T47D (cell line): ENCODE measurements around the gene RO60.

Source experiments
- DNase-seq, 2 experiments: peaks; one replicate each; pipeline versions ENCODE4 v3.0.0 to v3.0.0-alpha.2; 2011 to 2012; ENCODE audit warnings: low read depth in 1 of 2, low spot score in 1 of 2
- JUND ChIP-seq: IDR thresholded peaks from 2 replicates; pipeline ENCODE4 v1.6.1; 2012; ENCODE audit warnings: low read depth
- in situ Hi-C: cut with HindIII; loops from 2 replicates; pipeline ENCODE4 v1.10.0; 2016; ENCODE audit warnings: low sequenced_read_pairs, low pct_unique_long_range_greater_than_20kb

RO60 gene

DNA sequence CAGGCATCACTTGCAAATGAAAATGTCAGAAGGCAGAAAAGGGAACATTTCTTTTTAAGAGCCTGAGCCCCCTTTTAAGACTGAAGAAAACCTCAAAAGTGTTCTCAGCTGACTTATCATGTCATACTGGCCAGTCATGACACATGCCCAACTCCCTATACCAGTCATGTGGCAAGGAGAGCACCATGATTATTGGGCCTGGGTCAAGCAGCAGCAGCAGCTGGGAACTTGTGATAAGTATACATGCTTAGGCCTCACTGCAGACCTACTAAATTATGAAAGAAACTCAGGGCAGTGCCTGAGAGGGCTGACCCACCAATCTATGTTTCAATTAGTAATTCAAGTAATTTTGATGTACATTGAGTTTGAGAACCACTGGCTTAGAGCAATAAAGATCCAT lies 8.6 kb downstream of the RO60 start:
- no peak for DNase-seq
- no peak for TF ChIP-seq JUND
- in situ Hi-C loops: no loop called here

DNA sequence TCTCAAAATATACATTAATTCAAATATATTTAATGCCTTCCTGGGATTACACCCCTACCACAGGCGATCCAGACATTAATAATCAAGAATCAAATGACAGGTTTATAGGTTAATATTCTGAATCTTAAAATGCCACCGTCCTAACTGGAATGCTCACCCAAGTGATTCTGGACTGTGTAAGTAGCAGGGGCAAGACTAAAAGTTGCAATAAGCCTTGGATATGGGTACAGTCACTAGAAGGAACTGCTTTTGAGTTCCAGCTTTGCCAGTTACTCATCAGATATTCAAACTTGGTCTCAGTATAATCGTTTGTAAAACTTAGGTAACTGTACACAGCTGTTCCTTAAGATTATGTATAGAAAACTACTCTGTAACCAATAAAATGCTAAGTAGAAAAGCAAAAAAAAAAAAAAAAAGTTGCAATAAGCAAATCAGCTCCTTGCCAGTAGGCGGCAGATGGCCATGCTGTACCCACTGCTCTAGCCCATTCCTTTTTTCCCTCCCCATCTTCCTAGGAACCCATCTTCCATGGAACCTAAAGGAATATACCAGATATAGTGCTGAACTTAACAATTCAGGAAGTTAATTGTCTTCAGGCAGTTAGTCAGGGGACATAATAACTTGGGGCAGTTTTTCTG lies 10.5 kb downstream of the RO60 start:
- in situ Hi-C loops: no loop called here
- DNase-seq: peak in 1 of 2 experiments; percentile 31
- TF ChIP-seq JUND: no peak

DNA sequence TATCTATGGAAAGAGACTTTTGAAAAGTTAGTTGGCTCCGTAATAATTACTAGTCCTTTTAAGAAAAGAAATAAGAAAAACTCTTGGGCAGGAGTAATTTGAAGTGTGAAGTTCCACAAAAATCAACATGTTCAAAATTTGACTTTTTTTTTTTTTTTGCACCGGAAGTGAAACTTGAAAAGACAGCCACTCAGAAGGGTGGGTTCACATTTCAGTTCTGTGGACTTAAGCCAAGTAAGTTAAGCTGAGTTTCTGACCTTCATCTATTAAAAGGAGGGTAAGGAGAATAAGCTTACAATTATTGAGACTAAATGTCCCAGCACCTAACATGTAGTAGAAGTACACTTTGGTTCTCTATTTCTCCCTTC lies 11.0 kb downstream of the RO60 start:
- in situ Hi-C loops: no loop called here
- DNase-seq: no peak
- no peak for TF ChIP-seq JUND

DNA sequence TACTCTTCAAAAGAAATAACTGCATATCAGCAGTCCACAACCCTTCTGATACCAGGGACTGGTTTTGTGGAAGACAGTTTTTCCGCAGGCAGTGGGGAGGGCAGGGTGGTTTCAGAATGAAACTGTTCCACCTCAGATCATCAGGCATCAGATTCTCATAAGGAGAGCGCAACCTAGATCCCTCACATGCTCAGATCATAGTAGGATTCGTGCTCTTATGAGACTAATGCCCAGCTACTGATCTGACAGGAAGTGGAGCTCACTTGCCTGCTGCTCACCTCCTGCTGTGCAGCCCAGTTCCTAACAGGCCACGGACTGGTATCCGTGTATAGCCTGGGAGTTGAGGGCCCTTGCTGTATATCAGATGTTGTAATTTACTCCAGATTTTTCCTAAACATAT lies 11.5 kb downstream of the RO60 start:
- in situ Hi-C loops: no loop called here
- DNase-seq: no peak
- no peak for TF ChIP-seq JUND

DNA sequence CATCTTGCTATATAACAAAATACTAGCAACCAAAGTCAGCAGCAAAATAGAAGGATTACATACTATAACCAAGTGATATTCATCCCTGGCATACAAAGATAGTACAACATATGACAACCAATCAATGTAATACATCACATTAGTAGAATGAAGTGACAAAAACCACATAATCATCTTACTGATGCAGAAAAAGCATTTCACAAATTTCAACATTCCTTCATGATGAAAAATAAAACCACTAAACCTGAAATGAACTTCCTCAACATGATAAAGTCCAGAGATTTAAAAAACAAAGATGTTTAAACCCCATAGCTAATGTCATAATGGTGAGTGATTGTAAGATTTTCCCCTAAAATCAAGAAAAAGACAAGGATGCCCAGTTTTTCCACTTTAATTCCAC lies 18.6 kb downstream of the RO60 start:
- in situ Hi-C loops: no loop called here
- no peak for DNase-seq

DNA sequence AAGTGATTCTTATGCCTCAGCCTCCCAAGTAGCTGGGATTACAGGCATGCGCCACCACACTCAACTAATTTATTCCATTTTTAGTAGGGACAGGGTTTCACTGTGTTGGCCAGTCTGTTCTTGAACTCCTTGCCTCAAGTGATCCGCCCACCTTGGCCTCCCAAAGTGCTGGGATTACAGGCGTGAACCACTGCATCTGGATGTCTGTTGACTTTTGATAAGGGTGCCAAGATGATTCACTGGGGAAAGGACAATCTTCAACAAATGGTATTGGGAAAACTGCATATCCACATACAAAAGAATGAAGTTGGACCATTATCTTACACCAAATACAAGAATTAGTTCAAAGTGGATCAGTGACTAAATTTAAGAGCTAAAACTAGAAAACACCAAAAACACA lies 19.8 kb downstream of the RO60 start:
- in situ Hi-C loops: no loop called here
- DNase-seq: no peak
- no peak for TF ChIP-seq JUND

More for the DNA sequence above, 18.6 kb downstream of the RO60 start:
- TF ChIP-seq JUND: no peak

DNA sequence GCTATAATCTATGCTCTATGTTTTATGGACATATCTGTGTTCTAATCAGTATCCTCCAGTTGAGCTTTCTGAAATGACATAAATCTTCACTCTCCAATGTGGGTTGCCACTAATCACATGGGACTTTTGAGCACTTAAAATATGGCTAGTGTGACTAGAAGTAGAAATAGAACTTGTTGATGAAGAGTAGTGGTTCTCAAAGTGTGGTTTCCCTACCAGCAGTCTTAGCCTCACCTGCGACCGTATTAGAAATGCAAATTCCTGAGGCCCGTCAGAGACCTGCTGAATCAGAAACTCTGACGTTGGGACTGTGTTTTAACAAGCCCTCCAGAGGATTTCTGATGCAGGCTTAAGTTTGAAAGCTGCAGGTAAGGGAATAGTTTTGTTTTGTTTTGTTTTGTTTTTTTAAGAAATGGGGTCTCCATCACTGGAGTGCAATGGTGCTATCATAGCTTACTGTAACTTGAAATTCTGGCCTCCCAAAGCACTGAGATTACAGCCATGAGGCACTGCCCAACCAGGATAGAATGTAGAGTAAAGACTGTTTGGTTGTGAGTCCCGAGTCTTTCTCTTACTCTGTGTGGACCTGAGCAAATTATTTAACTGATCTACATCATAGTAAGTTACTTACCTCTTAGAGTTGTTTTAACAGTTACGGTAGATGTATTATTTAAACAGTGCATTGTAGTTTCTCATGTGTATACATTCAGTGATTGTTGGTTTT lies 24.1 kb downstream of the RO60 start:
- DNase-seq: no peak
- in situ Hi-C loops: no loop called here
- TF ChIP-seq JUND: no peak

DNA sequence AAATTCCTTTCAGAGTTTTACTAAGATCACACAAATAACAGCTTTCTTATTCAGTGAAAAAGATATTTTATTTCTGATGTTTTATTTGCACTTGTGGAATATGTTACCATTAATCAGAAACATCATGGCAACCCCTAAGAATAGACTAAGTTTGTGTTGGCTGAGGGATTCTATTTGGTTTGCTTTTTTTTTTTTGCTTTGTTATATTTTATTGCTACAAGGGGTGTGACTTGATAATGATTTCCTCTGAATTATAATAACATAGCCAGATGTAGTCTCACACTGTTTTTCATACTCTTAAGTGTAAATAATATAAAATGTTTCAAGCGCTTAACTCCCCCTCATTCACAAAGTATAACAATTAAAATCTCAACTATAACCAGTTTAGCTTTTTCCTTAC lies 25.9 kb downstream of the RO60 start:
- TF ChIP-seq JUND: no peak
- no peak for DNase-seq
- in situ Hi-C loops: no loop called here

DNA sequence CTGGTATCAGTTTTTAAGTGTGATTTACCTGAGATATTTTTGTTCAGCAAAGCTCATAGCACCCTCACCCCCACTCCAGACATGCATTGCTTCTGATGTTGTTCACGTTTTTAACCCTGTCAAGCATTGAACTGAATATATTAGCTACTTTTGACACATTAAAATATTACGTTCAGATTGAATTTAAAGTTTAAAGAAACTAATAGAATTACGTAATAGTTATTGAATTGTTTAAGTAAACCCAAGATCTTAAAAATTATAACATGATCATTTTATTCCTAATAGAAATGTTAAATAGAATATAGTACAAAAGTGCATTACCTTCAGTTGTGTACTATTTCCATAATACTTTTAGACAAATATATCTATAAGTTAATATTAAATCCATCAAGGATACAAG lies 26.9 kb downstream of the RO60 start:
- no peak for TF ChIP-seq JUND
- in situ Hi-C loops: no loop called here
- no peak for DNase-seq

DNA sequence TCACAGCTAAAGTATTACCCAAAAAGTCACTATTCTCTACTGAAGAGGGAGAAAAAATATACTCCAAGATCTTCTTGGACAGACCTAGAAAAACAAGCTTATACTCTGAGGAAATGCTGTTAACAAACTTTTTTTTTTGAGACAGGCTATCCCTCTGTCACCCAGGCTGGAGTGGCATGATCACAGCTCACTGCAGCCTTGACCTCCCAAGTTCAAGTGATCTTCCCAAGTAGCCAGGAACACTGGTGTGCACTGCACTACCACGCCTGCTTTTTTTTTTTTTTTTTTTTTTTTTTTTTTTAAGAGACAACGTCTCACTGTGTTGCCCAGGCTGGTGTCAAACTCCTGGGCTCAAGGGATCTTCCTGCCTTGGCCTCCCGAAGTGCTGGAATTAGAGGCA lies 28.5 kb downstream of the RO60 start:
- in situ Hi-C loops: no loop called here

DNA sequence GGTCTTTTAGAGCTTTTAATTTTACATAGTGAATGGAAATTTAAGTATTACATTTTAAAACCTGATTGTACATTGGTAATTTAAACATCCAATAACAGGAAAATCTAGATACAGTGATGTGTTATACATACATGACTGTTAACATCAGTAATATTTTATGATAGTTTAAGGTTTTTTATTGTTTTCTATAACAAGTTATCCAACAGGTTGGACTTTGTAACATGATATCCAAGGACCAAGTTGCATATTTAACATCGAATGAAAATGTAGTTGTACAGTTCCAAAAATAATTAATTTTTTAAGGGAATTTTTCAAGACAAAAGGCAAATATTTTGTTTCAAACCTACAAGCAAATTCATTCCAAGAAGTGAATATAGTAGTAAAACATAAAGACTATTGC lies 31.5 kb downstream of the RO60 start:
- in situ Hi-C loops: no loop called here
- no peak for TF ChIP-seq JUND

More for the DNA sequence above, 28.5 kb downstream of the RO60 start:
- TF ChIP-seq JUND: no peak
- DNase-seq: no peak

DNA sequence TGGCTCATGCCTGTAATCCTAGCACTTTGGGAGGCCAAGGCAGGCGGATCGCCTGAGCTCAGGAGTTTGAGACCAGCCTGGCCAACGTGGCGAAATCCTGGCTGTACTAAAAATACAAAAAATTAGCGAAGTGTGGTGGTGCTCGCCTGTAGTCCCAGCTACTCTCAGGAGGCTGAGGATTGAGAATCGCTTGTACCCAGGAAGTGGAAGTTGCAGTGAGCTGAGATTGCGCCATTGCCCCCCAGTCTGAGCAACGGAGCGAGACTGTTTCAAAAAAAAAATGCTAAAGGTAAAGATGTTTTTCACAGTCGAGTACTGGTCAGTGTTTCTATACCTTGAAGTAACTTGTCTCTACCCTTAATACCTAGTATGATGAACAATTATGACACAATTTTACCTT lies 34.7 kb downstream of the RO60 start:
- DNase-seq: no peak
- in situ Hi-C loops: no loop called here
- TF ChIP-seq JUND: no peak

More for the DNA sequence above, 31.5 kb downstream of the RO60 start:
- DNase-seq: no peak

DNA sequence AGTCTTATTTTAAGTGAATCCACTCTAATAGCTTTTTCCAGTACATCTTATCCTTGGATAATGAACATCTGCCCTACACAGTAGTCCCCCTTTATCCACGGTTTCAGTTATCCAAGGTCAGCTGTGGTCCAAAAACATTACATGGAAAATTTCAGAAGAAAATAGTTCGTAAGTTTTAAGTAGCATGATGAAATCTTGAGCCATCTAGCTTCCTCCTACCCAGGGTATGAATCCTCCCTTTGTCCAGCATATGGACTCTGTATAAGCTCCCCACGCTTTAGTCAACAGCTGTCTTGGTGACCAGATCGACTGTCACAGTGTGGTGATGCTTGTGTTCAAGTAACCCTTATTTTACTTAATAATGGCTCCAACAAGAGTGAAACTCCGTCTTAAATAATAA lies 43.2 kb downstream of the RO60 start:
- TF ChIP-seq JUND: no peak
- in situ Hi-C loops: no loop called here
- no peak for DNase-seq
